IMR-90 (cell line): Measurements from ENCODE around the gene ZNF311. TPM values are rescaled to one million over a fixed set of nuclear protein-coding genes. Genes with fewer than 3 reads are reported as not detected.
"Not testable (repeated sequence)": the region's sequence is repeated elsewhere in the genome, so short reads cannot be mapped to it uniquely, and the experiment has no call there.

Experiments
- ATAC-seq: fragments of 200-7000 bp; cut with Tn5 transposase; 2 replicates; pipeline ENCODE4 v1.9.1; 2020; ENCODE audit warnings: low read depth, mild to moderate bottlenecking, moderate library complexity
- BruUV-seq: library from RNA; stranded (reverse); fragments of 400-500 nt; replicated peaks from 2 replicates; lab custom pipeline; 2021; lab: Mats Ljungman, UMichigan
- CTCF ChIA-PET: fragments of 300-600 bp; formaldehyde crosslinking; extraction: SDS; loops from one replicate; lab custom pipeline; 2021; ENCODE audit warnings: antibody characterized with exemption; lab: Yijun Ruan, JAX
- POLR2A ChIA-PET: fragments of 300-600 bp; sonication (Branson Sonifier 250); formaldehyde crosslinking; loops from one replicate; lab custom pipeline; 2022; ENCODE audit warnings: antibody characterized with exemption; ENCODE audit not compliant: unreplicated experiment; lab: Charles Lee
- DNase-seq: peaks from one replicate; pipeline ENCODE4 v3.0.0; 2013
- H2AFZ ChIP-seq: replicated peaks from 2 replicates; pipeline ENCODE3; 2013; ENCODE audit warnings: low read length, mild to moderate bottlenecking; ENCODE audit not compliant: poor library complexity
- H2AK5ac ChIP-seq: 2 replicates; pipeline ENCODE4 v1.6.1; 2013; ENCODE audit warnings: low read depth, low read length, inconsistent platforms
- H2AK9ac ChIP-seq: replicated peaks from 2 replicates; pipeline ENCODE3; 2013; ENCODE audit warnings: mild to moderate bottlenecking, low read depth, low read length, moderate library complexity; ENCODE audit not compliant: poor library complexity
- H2BK120ac ChIP-seq: 2 replicates; pipeline ENCODE4 v1.6.1; 2013; ENCODE audit warnings: low read depth, low read length, inconsistent platforms
- H2BK15ac ChIP-seq: 3 replicates; pipeline ENCODE4 v1.6.1; 2013; ENCODE audit warnings: low read depth, low read length, inconsistent platforms
- H2BK20ac ChIP-seq: 2 replicates; pipeline ENCODE4 v1.6.1; 2013; ENCODE audit warnings: low read depth, mild to moderate bottlenecking, inconsistent platforms, low read length, moderate library complexity
- H2BK5ac ChIP-seq: 2 replicates; pipeline ENCODE4 v1.6.1; 2013; ENCODE audit warnings: mild to moderate bottlenecking, low read depth, low read length, inconsistent platforms; ENCODE audit not compliant: poor library complexity, severe bottlenecking
- H3K14ac ChIP-seq: replicated peaks from 2 replicates; pipeline ENCODE4 v1.6.1; 2013; ENCODE audit warnings: low read depth, low read length, inconsistent platforms
- H3K18ac ChIP-seq: 2 replicates; pipeline ENCODE4 v1.6.1; 2013; ENCODE audit warnings: low read depth, low read length, control low read depth
- H3K23ac ChIP-seq: 2 replicates; pipeline ENCODE4 v1.6.1; 2013; ENCODE audit warnings: low read depth, low read length, inconsistent platforms
- H3K27ac ChIP-seq: 2 replicates; pipeline ENCODE4 v1.5.1; 2013; ENCODE audit warnings: mild to moderate bottlenecking, control low read depth, low read length; ENCODE audit not compliant: insufficient read depth
- H3K27me3 ChIP-seq: 2 replicates; pipeline ENCODE4 v1.6.1; 2013; ENCODE audit warnings: low read length; ENCODE audit not compliant: control insufficient read depth, insufficient read depth
- H3K36me3 ChIP-seq: 2 replicates; pipeline ENCODE4 v1.6.1; 2013; ENCODE audit warnings: low read length, mixed read lengths; ENCODE audit not compliant: control insufficient read depth, insufficient read depth
- H3K4ac ChIP-seq: 2 replicates; pipeline ENCODE4 v1.6.1; 2013; ENCODE audit warnings: low read depth, low read length, inconsistent platforms
- H3K4me1 ChIP-seq: 2 replicates; pipeline ENCODE4 v1.6.1; 2013; ENCODE audit warnings: low read length, mixed read lengths; ENCODE audit not compliant: control insufficient read depth, insufficient read depth
- H3K4me2 ChIP-seq: 2 replicates; pipeline ENCODE4 v1.6.1; 2013; ENCODE audit warnings: low read depth, mild to moderate bottlenecking, control low read depth, low read length, moderate library complexity
- H3K4me3 ChIP-seq: 2 replicates; pipeline ENCODE4 v1.5.1; 2013; ENCODE audit warnings: low read depth, mild to moderate bottlenecking, control low read depth, low read length, moderate library complexity; ENCODE audit not compliant: insufficient read depth
- H3K56ac ChIP-seq: 2 replicates; pipeline ENCODE4 v1.6.1; 2013; ENCODE audit warnings: low read length, inconsistent platforms; ENCODE audit not compliant: insufficient read depth; ENCODE audit errors: extremely low read depth
- H3K79me1 ChIP-seq, 2 experiments: 2 replicates each; pipeline ENCODE4 v1.6.1; 2013; ENCODE audit warnings: low read length in 2 of 2, inconsistent platforms in 1 of 2, low read depth in 1 of 2
- H3K9ac ChIP-seq: 2 replicates; pipeline ENCODE4 v1.6.1; 2013; ENCODE audit warnings: low read depth, low read length, control low read depth
- H3K9me1 ChIP-seq: 2 replicates; pipeline ENCODE4 v1.6.1; 2013; ENCODE audit warnings: low read length, inconsistent platforms; ENCODE audit not compliant: insufficient read depth
- H3K9me3 ChIP-seq: 2 replicates; pipeline ENCODE4 v1.6.1; 2013; ENCODE audit warnings: low read length; ENCODE audit not compliant: control insufficient read depth, insufficient read depth
- H4K20me1 ChIP-seq: 2 replicates; pipeline ENCODE4 v1.6.1; 2013; ENCODE audit warnings: low read length, inconsistent platforms; ENCODE audit not compliant: insufficient read depth
- H4K5ac ChIP-seq: 2 replicates; pipeline ENCODE4 v1.6.1; 2013; ENCODE audit warnings: mild to moderate bottlenecking, low read depth, low read length, control low read depth
- H4K8ac ChIP-seq, 2 experiments: 2 replicates each; pipeline ENCODE4 v1.6.1; 2013; ENCODE audit warnings: low read depth in 2 of 2, low read length in 2 of 2, control low read depth in 1 of 2, inconsistent platforms in 1 of 2
- H4K91ac ChIP-seq: 2 replicates; pipeline ENCODE4 v1.6.1; 2013; ENCODE audit warnings: low read depth, low read length, inconsistent platforms; ENCODE audit not compliant: insufficient read depth
- FOS ChIP-seq: fragments of 150-350 bp; IDR thresholded peaks from 2 replicates; pipeline ENCODE4 v1.6.1; 2016; ENCODE audit warnings: low read depth, low read length
- MAFK ChIP-seq: IDR thresholded peaks from 2 replicates; pipeline ENCODE4 v1.6.1; 2012; ENCODE audit warnings: low read depth, low read length, improper control_type of control experiment
- POLR2A ChIP-seq: IDR thresholded peaks from 2 replicates; pipeline ENCODE4 v1.6.1; 2012; ENCODE audit warnings: mild to moderate bottlenecking, low read depth, low read length
- RFX5 ChIP-seq: IDR thresholded peaks from 2 replicates; pipeline ENCODE4 v1.8.0; 2012; ENCODE audit warnings: low read depth, mild to moderate bottlenecking, low read length, moderate library complexity
- WGBS, 2 experiments: methylation state at CpG; one replicate each; pipeline versions ENCODE4 v1.1.5 to v1.1.7; 2013; ENCODE audit warnings: missing lambda C conversion rate in 2 of 2; ENCODE audit not compliant: insufficient read length in 1 of 2; ENCODE audit errors: extremely low coverage in 2 of 2; 5-methylcytosine and 5-hydroxymethylcytosine counted together
- dilution Hi-C: fragments of 300-500 bp; cut with HindIII; formaldehyde crosslinking; loops from one replicate; pipeline ENCODE4 v1.14.3; 2018; ENCODE audit warnings: low sequenced_read_pairs; ENCODE audit not compliant: unreplicated experiment
- in situ Hi-C: fragments of 300-500 bp; cut with MboI; formaldehyde crosslinking; loops from 3 replicates; pipeline ENCODE4 v1.14.3; 2019; ENCODE audit warnings: low sequenced_read_pairs, inconsistent platforms, mixed read lengths
- intact Hi-C: fragments of 100-400 bp; cut with micrococcal nuclease; formaldehyde crosslinking; loops from 2 replicates; pipeline ENCODE4 v1.10.0; 2022
- polyA plus RNA-seq, 3 experiments: library from polyadenylated mRNA; depleted of rRNA; stranded (reverse); fragments of >200 nt; gene quantifications; 2 replicates each; pipeline ENCODE4 v1.2.3, GENCODE V29; 2012; ENCODE audit warnings: low replicate concordance in 1 of 3
- total RNA-seq: library from RNA; depleted of rRNA; stranded (reverse); fragments of >200 nt; gene quantifications from 2 replicates; pipeline ENCODE4 v1.2.3, GENCODE V29; 2012

ZNF311 gene
- total and polyA plus RNA-seq, 2 of the 4 experiments (the other 2 are of a cell fraction), result 0.34 to 0.36 TPM

GRCh38 chr6:28960846-28961500 lies 44.1 kb downstream of the ZNF311 start:
- DNase-seq (no peak), ATAC-seq (no peak)
- Histone ChIP-seq H3K36me3 (no peaks in the 10 kb centered on the region), H2BK120ac (no peak overlapping the region), H3K56ac (no peak overlapping the region), H3K4ac (no peak overlapping the region), H3K4me2 (no peak overlapping the region), H3K79me1 (no peaks in the 10 kb centered on the region), H3K9ac (no peak overlapping the region), H3K27ac (no peak overlapping the region), H4K20me1 (no peaks in the 10 kb centered on the region), H3K27me3 (peaks cover 2% of the 10 kb centered on the region; the same call in 1 of the 2 replicates), H3K4me1 (no peaks in the 10 kb centered on the region), H2AK5ac (no peak overlapping the region), H3K18ac (no peak overlapping the region), H2BK15ac (no peak overlapping the region), H4K8ac (no peak overlapping the region), H2BK20ac (no peak overlapping the region), H3K9me3 (no peaks in the 10 kb centered on the region), H3K23ac (no peak overlapping the region), H2BK5ac (no peak overlapping the region), H4K91ac (no peak overlapping the region), H3K14ac (no peak overlapping the region), H3K4me3 (no peak overlapping the region), H2AFZ (no peak overlapping the region), H2AK9ac (no peak overlapping the region), H4K5ac (no peak overlapping the region), H3K9me1 (no peaks in the 10 kb centered on the region)
- intact Hi-C loops (no loop called here), in situ Hi-C loops (no loop called here), dilution Hi-C loops (no loop called here)
- 67% methylated on average over 1 of the region's 4 CpGs; no CpG with 5 or more reads in 1 of the 2 experiments for WGBS, 2 experiments
- POLR2A ChIA-PET, result no interaction called here
- CTCF ChIA-PET, result no interaction called here
- no TSS peak for BruUV-seq
- TF ChIP-seq MAFK, result no peak
- TF ChIP-seq RFX5, result no peak
- TF ChIP-seq FOS, result no peak
- no peak for TF ChIP-seq POLR2A

GRCh38 chr6:28958561-28959243 lies 46.4 kb downstream of the ZNF311 start:
- H3K79me1 ChIP-seq, H3K9ac ChIP-seq, H4K5ac ChIP-seq, H3K9me1 ChIP-seq, POLR2A ChIA-PET, CTCF ChIA-PET, H2AK5ac ChIP-seq, dilution Hi-C loops, H4K20me1 ChIP-seq, H2BK120ac ChIP-seq, H2BK20ac ChIP-seq, H2AFZ ChIP-seq, H4K8ac ChIP-seq, H3K4ac ChIP-seq, BruUV-seq, H3K56ac ChIP-seq, H3K9me3 ChIP-seq, H3K14ac ChIP-seq, H3K4me1 ChIP-seq, H3K36me3 ChIP-seq, H3K18ac ChIP-seq, intact Hi-C loops, ATAC-seq, H3K27me3 ChIP-seq, H2BK15ac ChIP-seq, H3K27ac ChIP-seq, H2BK5ac ChIP-seq, DNase-seq, H3K4me2 ChIP-seq, H4K91ac ChIP-seq, H3K23ac ChIP-seq, H2AK9ac ChIP-seq, in situ Hi-C loops, H3K4me3 ChIP-seq: not testable (repeated sequence)
- 83% methylated on average over 1 of the region's 13 CpGs; no CpG with 5 or more reads in 1 of the 2 experiments for WGBS, 2 experiments
